Measurements from ENCODE around the gene OPCML. TPM values are rescaled to one million over a fixed set of nuclear protein-coding genes. Genes with fewer than 3 reads are reported as not detected.

OPCML gene
- total and polyA plus RNA-seq, 4 donors, result 16.6 to 70.3 (median 58.1) TPM

DNA sequence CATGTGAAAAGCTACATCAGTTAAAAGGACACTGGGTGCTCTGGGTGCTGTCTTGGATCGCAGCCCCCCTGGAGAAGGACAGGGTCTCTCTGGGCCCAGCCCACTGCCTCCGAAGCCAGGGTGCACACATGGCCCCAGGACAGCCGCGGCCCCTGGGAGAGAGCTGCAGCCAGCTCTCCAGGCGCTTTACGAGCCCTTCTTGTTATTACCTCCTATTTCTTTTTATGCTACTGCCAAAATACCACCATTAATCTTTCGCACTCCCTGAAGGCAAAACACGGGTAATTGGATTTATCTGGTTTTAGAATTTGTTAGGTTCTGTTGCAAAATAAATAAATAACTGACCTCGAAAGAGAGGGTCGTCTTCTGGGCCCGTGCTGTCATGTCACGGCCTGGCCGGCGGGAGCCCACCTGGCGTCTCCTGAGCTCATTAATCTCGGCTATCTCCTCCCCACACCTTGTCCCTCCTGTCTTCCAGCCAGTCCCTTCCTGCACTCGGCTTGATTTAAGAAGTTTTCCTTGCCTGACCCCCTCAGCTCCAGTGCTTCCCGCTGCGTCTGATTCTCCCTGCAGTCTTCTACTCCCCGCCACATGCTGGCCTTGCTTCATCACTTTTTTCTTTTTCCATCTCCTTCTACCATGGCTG is 611.7 kb downstream of the OPCML start:
- no peaks in the 10 kb centered on the region for H3K9me3 ChIP-seq (ENCODE audit: control insufficient read depth, insufficient read depth, low read length)
- no peak overlapping the region for H3K4me3 ChIP-seq (ENCODE audit: low read depth, low read length)
- WGBS (ENCODE audit: insufficient coverage), result 53% methylated on average over 15 of the region's 20 CpGs
- peaks cover 3% of the 10 kb centered on the region for H3K36me3 ChIP-seq (ENCODE audit: control insufficient read depth, insufficient read depth, low read length)
- peaks cover 9% of the 10 kb centered on the region for H3K4me1 ChIP-seq (ENCODE audit: control insufficient read depth, insufficient read depth, low read length)
- DNase-seq (ENCODE audit: low read depth in 4 of 6, low spot score in 6 of 6), result peak in 1 of 6 donors; percentile 35
- no peak overlapping the region for H3K27ac ChIP-seq (ENCODE audit: low read depth, low read length)
- no peaks in the 10 kb centered on the region for H3K27me3 ChIP-seq (ENCODE audit: control insufficient read depth, insufficient read depth, low read length)

DNA sequence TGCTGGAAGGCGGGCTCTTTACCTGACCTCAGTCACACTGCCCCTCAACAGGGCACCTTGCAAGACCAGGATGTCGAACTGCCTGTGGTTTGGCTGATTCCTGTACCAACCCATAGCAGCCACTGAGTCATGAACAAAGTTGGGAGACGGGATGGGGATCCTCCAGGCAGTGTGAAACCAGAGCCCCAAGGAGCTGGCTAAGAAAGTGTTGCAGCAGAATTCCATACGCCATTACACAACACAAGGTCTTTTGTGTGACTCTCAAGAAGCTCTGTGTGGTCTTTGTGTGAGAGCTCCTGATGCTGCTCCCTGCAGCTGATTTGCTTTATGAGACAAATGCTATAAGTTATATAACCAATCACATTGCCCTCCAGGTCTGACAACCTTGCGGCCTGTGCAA is 617.7 kb downstream of the OPCML start:
- Histone ChIP-seq H3K4me1 (ENCODE audit: control insufficient read depth, insufficient read depth, low read length) (peaks cover 13% of the 10 kb centered on the region), H3K4me3 (ENCODE audit: low read depth, low read length) (no peak overlapping the region), H3K27me3 (ENCODE audit: control insufficient read depth, insufficient read depth, low read length) (no peaks in the 10 kb centered on the region), H3K36me3 (ENCODE audit: control insufficient read depth, insufficient read depth, low read length) (no peaks in the 10 kb centered on the region), H3K27ac (ENCODE audit: low read depth, low read length) (no peak overlapping the region), H3K9me3 (ENCODE audit: control insufficient read depth, insufficient read depth, low read length) (no peaks in the 10 kb centered on the region)
- no peak for DNase-seq (ENCODE audit: low read depth in 4 of 6, low spot score in 6 of 6)
- 84% methylated on average over 4 of the region's 5 CpGs for WGBS (ENCODE audit: insufficient coverage)

DNA sequence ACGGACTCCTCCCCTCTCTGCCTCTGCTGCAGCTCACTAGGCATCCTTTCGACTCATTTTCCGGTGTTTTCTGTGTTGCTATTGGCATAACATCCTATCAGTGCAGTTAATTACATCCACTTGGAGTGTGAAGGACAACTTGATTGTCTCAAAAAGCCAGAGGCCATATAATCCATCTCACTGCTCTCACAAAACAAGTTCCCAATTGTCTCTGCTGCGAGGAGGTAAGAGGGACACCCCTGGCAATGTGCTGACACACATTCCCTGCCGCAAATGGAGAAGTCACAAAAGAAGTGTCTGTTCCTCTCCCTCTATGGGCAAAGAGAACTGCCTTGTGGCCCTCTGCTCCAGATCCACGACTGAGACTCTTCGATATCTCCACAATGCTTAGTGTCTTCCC is 618.4 kb downstream of the OPCML start:
- Histone ChIP-seq H3K36me3 (ENCODE audit: control insufficient read depth, insufficient read depth, low read length) (no peaks in the 10 kb centered on the region), H3K27ac (ENCODE audit: low read depth, low read length) (no peak overlapping the region), H3K4me1 (ENCODE audit: control insufficient read depth, insufficient read depth, low read length) (peaks cover 20% of the 10 kb centered on the region), H3K27me3 (ENCODE audit: control insufficient read depth, insufficient read depth, low read length) (no peaks in the 10 kb centered on the region), H3K4me3 (ENCODE audit: low read depth, low read length) (no peak overlapping the region), H3K9me3 (ENCODE audit: control insufficient read depth, insufficient read depth, low read length) (no peaks in the 10 kb centered on the region)
- no peak for DNase-seq (ENCODE audit: low read depth in 4 of 6, low spot score in 6 of 6)
- WGBS (ENCODE audit: insufficient coverage), result 43% methylated on average over 2 of the region's 7 CpGs

DNA sequence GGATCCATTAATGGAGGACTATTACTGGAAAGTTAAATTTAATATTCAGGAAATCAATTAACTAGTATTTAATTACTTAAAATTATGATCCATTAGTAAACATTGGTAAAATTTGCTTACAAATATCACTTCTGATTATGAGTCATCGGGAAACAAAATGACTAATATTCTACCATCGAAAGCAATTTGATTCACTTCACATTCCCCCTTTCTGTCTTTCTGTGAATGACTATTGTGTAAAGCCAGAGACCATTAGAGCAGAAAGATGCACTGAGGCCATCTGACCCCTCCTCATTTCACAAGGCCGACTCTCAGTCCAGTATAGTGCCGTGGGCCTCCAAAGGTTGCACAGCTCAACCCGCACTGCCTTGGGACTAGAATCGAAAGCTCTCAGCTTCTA is 619.0 kb downstream of the OPCML start:
- Histone ChIP-seq H3K27me3 (ENCODE audit: control insufficient read depth, insufficient read depth, low read length) (no peaks in the 10 kb centered on the region), H3K9me3 (ENCODE audit: control insufficient read depth, insufficient read depth, low read length) (no peaks in the 10 kb centered on the region), H3K27ac (ENCODE audit: low read depth, low read length) (no peak overlapping the region), H3K4me3 (ENCODE audit: low read depth, low read length) (no peak overlapping the region), H3K36me3 (ENCODE audit: control insufficient read depth, insufficient read depth, low read length) (no peaks in the 10 kb centered on the region), H3K4me1 (ENCODE audit: control insufficient read depth, insufficient read depth, low read length) (peaks cover 22% of the 10 kb centered on the region)
- WGBS (ENCODE audit: insufficient coverage), result 75% methylated on average over 4 of the region's 6 CpGs
- no peak for DNase-seq (ENCODE audit: low read depth in 4 of 6, low spot score in 6 of 6)

DNA sequence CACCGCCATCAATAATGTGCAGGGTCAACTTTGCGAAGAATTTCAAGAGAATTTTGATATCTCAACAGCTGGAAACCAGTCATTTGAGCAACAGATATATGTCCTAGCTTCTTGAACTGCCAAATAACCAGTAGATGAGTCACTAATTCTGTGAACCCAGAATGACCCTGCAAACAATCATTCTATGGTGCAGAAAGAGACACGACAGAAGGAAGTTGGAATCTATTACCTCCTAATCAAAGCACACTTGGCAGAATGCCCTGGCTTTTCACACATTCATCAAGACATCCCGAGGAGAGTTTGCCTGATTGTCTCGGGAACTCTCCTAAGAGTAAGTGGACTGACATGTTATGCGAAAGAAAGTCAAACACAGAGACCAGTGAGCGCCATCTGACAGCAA is 621.1 kb downstream of the OPCML start:
- peak overlapping the region; percentile 0 for H3K27ac ChIP-seq (ENCODE audit: low read depth, low read length)
- 33% methylated on average over 6 of the region's 7 CpGs for WGBS (ENCODE audit: insufficient coverage)
- no peaks in the 10 kb centered on the region for H3K27me3 ChIP-seq (ENCODE audit: control insufficient read depth, insufficient read depth, low read length)
- H3K36me3 ChIP-seq (ENCODE audit: control insufficient read depth, insufficient read depth, low read length), result no peaks in the 10 kb centered on the region
- peak in 2 of 6 donors; percentile 66 to 79 for DNase-seq (ENCODE audit: low read depth in 4 of 6, low spot score in 6 of 6)
- no peaks in the 10 kb centered on the region for H3K9me3 ChIP-seq (ENCODE audit: control insufficient read depth, insufficient read depth, low read length)
- peaks cover 22% of the 10 kb centered on the region for H3K4me1 ChIP-seq (ENCODE audit: control insufficient read depth, insufficient read depth, low read length)
- no peak overlapping the region for H3K4me3 ChIP-seq (ENCODE audit: low read depth, low read length)

DNA sequence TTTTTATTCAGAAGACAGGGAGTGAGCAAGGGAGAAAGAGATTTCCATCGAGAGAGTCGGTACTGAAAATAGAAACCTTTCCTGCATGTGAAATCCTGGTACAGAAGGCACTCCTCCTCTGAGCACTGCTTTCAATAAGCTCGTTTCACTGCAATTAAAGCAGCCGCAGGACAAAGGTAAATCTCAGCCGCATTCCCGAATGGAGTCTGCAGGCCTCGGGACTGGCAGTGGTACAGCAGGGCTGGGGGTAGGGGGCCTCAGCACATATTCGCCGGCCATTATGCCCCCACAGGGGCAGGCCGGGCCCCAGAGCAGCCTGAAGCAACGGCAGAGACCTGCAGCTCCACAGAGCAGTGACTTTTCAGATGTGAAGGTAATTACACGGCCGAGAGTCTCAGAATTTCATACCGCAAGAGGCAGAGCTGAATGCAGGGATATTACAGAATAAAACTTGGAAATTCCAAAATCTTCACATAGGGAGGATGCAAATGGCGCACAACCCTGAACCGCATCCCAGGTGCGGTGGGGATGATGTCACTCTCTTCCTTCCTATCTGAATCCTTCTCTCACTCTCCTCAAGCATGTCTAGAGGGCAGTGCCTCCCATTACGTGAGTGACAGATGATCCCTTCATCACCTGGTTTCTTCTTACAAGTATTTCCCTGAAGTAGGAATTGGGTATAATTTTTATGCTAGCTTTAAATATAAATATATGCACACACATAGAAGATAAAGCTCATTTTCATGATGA is 622.1 kb downstream of the OPCML start:
- Histone ChIP-seq H3K27ac (ENCODE audit: low read depth, low read length) (peak overlapping the region; percentile 59), H3K9me3 (ENCODE audit: control insufficient read depth, insufficient read depth, low read length) (no peaks in the 10 kb centered on the region), H3K36me3 (ENCODE audit: control insufficient read depth, insufficient read depth, low read length) (no peaks in the 10 kb centered on the region), H3K27me3 (ENCODE audit: control insufficient read depth, insufficient read depth, low read length) (no peaks in the 10 kb centered on the region), H3K4me1 (ENCODE audit: control insufficient read depth, insufficient read depth, low read length) (peaks cover 22% of the 10 kb centered on the region), H3K4me3 (ENCODE audit: low read depth, low read length) (no peak overlapping the region)
- peak in 2 of 6 donors; percentile 64 to 90 for DNase-seq (ENCODE audit: low read depth in 4 of 6, low spot score in 6 of 6)
- WGBS (ENCODE audit: insufficient coverage), result 29% methylated on average over 11 of the region's 18 CpGs

DNA sequence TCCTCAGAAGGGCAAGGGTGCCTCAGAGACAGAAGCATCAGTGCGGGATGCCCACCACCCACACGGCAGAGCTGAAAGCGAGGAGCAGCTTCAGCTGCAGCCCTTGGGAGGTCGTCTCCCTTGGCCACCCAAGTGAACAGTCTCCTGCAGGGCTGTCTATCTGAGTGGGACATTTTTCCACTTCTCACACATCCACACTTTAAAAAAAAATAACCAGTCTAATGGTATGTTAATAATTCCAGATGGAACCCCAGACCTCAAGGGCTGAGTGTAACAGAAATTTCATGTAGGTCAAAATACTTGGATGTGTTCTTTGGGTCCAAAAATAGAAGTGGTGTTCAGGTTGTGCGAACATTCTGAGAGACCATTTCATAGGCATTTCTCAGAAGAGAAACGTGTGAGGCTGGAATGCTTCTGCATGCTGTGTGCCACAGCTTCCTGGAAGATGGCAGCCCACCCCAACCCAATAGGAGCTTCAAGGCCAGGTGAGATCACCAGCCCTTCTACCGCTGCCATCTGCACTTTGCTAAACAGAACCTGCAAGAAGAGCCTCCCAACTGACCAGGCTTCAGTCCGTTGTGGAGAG is 623.2 kb downstream of the OPCML start:
- H3K4me3 ChIP-seq (ENCODE audit: low read depth, low read length), result no peak overlapping the region
- no peaks in the 10 kb centered on the region for H3K9me3 ChIP-seq (ENCODE audit: control insufficient read depth, insufficient read depth, low read length)
- no peaks in the 10 kb centered on the region for H3K36me3 ChIP-seq (ENCODE audit: control insufficient read depth, insufficient read depth, low read length)
- WGBS (ENCODE audit: insufficient coverage), result 94% methylated on average over 6 of the region's 8 CpGs
- no peak overlapping the region for H3K27ac ChIP-seq (ENCODE audit: low read depth, low read length)
- H3K27me3 ChIP-seq (ENCODE audit: control insufficient read depth, insufficient read depth, low read length), result no peaks in the 10 kb centered on the region
- DNase-seq (ENCODE audit: low read depth in 4 of 6, low spot score in 6 of 6), result no peak
- peaks cover 19% of the 10 kb centered on the region for H3K4me1 ChIP-seq (ENCODE audit: control insufficient read depth, insufficient read depth, low read length)

DNA sequence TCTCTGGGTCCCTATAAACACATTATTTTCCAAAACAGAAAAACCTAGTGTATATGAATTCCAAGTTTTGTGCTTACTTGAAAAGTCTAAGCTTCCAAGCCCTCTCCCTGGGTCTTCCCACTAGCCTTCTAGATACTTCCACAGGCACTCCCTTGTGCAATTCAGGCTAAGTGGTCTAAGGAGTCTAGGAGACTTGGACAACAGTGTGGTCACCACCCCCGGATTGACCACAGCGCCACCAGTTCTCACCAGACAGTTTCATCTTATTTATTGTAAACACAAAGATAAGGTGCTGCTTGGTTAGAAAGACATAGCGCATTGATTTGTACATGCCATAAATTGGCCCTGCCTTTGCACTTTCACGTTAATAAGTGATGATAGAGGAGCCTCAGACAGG is 623.9 kb downstream of the OPCML start:
- WGBS (ENCODE audit: insufficient coverage), result 92% methylated on average over 2 of the region's 4 CpGs
- no peak for DNase-seq (ENCODE audit: low read depth in 4 of 6, low spot score in 6 of 6)
- H3K27ac ChIP-seq (ENCODE audit: low read depth, low read length), result no peak overlapping the region

DNA sequence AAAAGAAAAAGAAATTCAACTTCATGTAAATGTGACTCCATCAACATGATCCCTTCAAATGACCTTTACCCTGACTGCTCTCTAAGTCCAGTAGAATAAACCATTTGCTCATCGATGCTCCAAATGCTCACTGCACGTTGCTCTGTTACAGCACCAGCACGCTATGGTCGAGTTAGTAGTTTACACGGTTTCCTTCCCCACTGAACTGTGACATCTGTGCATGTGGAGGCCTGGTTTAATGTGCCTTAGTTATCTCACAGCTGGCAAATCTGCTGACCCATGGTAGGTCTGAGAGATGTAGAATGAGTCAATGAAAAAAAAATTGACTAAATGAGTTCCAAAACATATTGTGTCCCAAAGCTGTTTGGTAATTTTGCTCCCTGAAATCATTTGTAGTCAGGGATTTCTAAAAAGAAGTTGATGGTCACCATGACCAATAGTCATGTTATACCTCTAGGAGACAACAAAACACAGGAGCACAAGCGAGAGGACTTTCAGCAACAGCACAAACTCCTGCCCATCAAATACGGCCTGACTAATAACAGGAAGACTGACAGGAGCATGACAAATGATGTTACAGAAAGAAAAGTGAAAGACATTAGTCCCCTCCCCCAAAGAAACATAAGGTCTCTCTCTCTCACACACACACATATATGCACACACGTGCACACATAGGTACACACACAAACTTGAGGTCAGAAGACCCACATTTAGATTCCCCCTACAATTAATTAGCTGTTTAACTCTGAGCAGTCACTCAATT is 624.5 kb downstream of the OPCML start:
- H3K4me1 ChIP-seq (ENCODE audit: control insufficient read depth, insufficient read depth, low read length), result peaks cover 15% of the 10 kb centered on the region
- H3K27ac ChIP-seq (ENCODE audit: low read depth, low read length), result no peak overlapping the region
- 95% methylated on average over 3 of the region's 8 CpGs for WGBS (ENCODE audit: insufficient coverage)

More for the DNA sequence above, 623.9 kb downstream of the OPCML start:
- Histone ChIP-seq H3K4me3 (ENCODE audit: low read depth, low read length) (no peak overlapping the region), H3K9me3 (ENCODE audit: control insufficient read depth, insufficient read depth, low read length) (no peaks in the 10 kb centered on the region), H3K27me3 (ENCODE audit: control insufficient read depth, insufficient read depth, low read length) (no peaks in the 10 kb centered on the region), H3K36me3 (ENCODE audit: control insufficient read depth, insufficient read depth, low read length) (no peaks in the 10 kb centered on the region), H3K4me1 (ENCODE audit: control insufficient read depth, insufficient read depth, low read length) (peaks cover 16% of the 10 kb centered on the region)

More for the DNA sequence above, 624.5 kb downstream of the OPCML start:
- no peak overlapping the region for H3K4me3 ChIP-seq (ENCODE audit: low read depth, low read length)
- no peaks in the 10 kb centered on the region for H3K36me3 ChIP-seq (ENCODE audit: control insufficient read depth, insufficient read depth, low read length)
- no peaks in the 10 kb centered on the region for H3K9me3 ChIP-seq (ENCODE audit: control insufficient read depth, insufficient read depth, low read length)
- H3K27me3 ChIP-seq (ENCODE audit: control insufficient read depth, insufficient read depth, low read length), result no peaks in the 10 kb centered on the region
- no peak for DNase-seq (ENCODE audit: low read depth in 4 of 6, low spot score in 6 of 6)

Measured in spinal cord (tissue), 10 donors.